GM10266 (cell line): ENCODE data around the gene C2CD2.
"Not testable (repeated sequence)": the region's sequence is repeated elsewhere in the genome, so short reads cannot be mapped to it uniquely, and the experiment has no call there.

Source experiments
- DNase-seq: peaks from one replicate; pipeline ENCODE4 v3.0.0; 2012; ENCODE audit errors: extremely low spot score
- CTCF ChIP-seq: IDR thresholded peaks from 2 replicates; pipeline ENCODE4 v1.5.1; 2012; ENCODE audit warnings: mild to moderate bottlenecking, low read depth; ENCODE audit not compliant: control insufficient read depth, insufficient read depth; ENCODE audit errors: missing control alignments

The C2CD2 gene

GRCh38 chr21:41950941-41951351 lies 2.9 kb downstream of the C2CD2 start:
- no peak for TF ChIP-seq CTCF
- no peak for DNase-seq

GRCh38 chr21:41949631-41950030 lies 4.2 kb downstream of the C2CD2 start:
- DNase-seq, result not testable (repeated sequence)

- no peak for TF ChIP-seq CTCF
Observed at GRCh38 chr21:41948901-41949300, 4.9 kb downstream of the C2CD2 start.

GRCh38 chr21:41948078-41948895 lies 5.5 kb downstream of the C2CD2 start:
- no peak for DNase-seq
- TF ChIP-seq CTCF, result no peak

More at GRCh38 chr21:41948901-41949300, 4.9 kb downstream of the C2CD2 start:
- no peak for DNase-seq

GRCh38 chr21:41945982-41946381 lies 7.8 kb downstream of the C2CD2 start:
- no peak for DNase-seq
- TF ChIP-seq CTCF, result no peak

GRCh38 chr21:41943851-41944250 lies 10.0 kb downstream of the C2CD2 start:
- TF ChIP-seq CTCF, result no peak

GRCh38 chr21:41942457-41942856 lies 11.4 kb downstream of the C2CD2 start:
- no peak for TF ChIP-seq CTCF
- no peak for DNase-seq

More at GRCh38 chr21:41943851-41944250, 10.0 kb downstream of the C2CD2 start:
- no peak for DNase-seq
